HG02798 (cell line): ENCODE measurements around the gene FRY.
A peak's percentile ranks its signal among the peaks of the same experiment; 100 is the strongest.
"Not testable (repeated sequence)": the region's sequence is repeated elsewhere in the genome, so short reads cannot be mapped to it uniquely, and the experiment has no call there.

ENCODE experiments used
- ATAC-seq: cut with Tn5 transposase; IDR thresholded peaks from one replicate; pipeline ENCODE4 v1.9.1; 2021; ENCODE audit warnings: mild to moderate bottlenecking; ENCODE audit not compliant: unreplicated experiment, poor library complexity

FRY gene

GRCh38 chr13:32039056-32039455, 7.5 kb downstream of the FRY start:
- no peak for ATAC-seq

GRCh38 chr13:32039528-32039927, 8.0 kb downstream of the FRY start:
- ATAC-seq: no peak

DNA sequence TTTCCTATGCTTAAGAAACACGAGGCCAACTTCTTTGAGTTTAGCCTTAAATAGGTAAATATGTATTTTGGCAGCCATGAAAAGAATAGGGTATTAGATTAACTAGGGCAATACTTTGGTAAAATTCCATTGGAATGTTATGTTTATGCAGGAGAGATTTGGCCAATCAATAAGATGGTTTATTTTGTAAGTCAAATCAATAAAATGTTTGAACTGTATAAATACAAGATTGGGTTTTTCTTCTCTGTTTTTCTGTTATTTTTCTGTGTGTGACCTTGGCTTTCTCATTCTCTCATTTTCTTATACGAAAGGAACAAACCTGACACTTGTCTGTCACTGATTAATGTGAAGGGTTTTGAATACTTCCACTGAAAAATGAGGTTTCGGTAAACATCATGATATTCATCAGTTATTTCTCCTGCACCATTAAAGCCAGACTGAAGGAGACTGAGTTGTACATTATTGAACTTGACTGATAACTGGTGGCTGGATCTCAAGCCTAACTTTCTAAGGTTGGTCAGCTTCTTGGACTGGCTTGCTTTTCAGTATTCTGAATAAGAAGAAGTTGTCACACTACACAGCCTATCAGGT, 8.6 kb downstream of the FRY start:
- ATAC-seq: no peak

DNA sequence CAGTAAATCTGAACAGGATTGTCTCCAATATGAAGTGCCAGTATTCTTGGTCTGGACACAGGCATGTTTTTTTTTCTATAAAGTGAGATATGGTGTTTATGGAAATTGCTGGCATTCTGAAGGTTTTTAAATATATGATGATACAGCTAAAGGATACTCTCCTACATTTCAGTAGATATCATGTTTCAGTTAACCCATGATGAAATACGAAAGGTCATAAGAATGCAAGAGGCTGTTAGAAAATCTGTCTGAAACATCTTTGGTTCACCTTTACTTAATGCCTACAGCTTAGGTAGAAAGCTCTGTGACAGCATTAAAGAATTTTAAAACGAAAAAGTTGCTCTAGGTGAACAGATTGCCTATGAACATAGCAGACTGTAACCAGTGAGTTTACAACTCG, 9.1 kb downstream of the FRY start:
- ATAC-seq: no peak

- ATAC-seq: peak; percentile 76
Observed at GRCh38 chr13:32041429-32041828, 9.9 kb downstream of the FRY start.

- no peak for ATAC-seq
Observed at GRCh38 chr13:32042551-32042950, 11.0 kb downstream of the FRY start.

DNA sequence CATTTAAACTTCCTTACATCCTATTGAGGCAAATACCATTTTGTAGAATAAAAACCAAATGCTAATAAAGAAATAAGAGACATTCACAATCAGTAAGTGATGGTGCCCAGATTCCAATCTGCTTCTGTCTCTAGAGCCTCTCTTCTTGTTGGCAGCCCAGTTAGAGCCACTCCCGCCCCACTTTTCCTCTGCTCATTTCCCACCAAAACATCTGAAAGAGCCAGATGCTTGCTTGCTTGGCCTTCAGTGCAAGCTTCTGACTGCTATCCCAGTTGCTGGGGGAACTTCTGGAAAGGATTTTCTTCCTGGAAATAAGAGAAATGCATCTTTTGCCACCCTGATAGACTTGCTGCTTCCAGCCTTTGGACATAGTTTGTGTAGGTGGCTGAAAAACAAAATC, 12.9 kb downstream of the FRY start:
- no peak for ATAC-seq

DNA sequence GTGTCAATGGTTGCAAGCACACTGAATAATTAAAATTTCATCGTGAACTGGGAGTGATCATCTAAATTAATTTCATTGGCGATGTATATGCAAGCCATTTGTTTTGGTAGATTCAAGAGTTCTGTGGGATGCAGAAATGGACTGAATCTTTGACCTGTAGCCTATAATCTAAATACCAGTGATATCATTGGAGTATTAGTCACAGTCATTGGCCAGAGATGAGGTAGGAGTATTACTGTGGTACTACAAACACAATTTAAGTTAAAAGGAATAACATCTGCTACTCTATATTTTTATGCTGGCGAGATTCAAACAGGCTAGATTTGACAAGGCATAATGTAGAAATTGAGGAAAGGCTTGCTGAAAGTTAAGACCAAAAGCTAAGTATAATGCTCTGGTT, 14.0 kb downstream of the FRY start:
- ATAC-seq: no peak

DNA sequence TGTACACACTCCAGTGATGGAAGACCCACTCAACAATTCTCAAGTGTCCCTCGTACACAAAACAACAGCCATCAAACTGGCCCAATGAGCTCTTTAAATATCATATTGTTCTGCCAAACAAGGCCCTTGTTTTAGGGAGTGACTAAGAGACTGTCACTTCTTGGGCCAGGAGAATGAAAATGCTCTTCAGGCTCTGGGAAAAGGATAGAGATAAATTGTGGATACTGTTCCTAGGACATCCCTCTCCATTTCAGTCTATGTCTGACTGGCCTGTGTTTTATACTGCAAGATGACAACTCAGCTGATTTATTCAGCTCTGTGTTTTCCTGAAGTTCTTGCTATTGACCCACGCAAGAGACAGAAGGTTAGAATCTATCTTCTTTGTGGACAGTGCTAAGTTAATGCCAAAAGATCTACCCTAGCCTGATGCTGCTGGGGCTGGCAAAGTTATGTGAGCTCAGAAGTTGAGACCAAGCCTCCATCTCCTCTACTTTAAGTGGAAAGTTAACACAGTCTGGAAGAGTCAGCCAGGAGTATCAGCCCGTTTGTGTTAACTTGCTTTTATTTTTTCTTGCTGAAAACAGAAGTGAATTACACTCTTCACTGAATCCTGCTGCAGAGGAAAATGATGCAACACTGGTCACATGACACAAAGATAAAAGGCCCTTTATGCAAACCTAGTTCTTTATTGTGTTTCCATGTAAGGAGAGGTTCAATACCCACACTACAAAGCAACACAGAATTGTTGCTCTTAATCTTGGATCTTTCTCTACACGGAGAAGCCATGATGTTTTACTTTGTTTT, 14.6 kb downstream of the FRY start:
- ATAC-seq: no peak

DNA sequence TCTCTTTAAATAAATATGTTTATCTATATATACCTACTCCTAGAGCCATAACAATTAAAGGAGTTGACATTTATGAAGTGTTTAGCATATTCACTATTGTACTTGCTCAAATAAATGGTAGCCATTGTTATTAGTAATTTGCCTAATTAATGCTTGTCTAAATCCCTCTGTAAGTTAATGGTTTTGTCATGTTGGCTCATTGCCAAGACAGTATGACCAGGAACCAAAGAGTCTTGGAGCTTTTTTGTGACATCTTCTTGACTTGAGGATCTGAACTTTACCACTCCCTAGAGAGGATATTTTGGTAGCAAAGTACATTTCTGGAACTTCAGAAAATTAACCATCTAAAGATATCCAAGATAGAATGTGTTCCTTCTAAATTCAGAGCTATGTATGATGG, 15.5 kb downstream of the FRY start:
- ATAC-seq: no peak

DNA sequence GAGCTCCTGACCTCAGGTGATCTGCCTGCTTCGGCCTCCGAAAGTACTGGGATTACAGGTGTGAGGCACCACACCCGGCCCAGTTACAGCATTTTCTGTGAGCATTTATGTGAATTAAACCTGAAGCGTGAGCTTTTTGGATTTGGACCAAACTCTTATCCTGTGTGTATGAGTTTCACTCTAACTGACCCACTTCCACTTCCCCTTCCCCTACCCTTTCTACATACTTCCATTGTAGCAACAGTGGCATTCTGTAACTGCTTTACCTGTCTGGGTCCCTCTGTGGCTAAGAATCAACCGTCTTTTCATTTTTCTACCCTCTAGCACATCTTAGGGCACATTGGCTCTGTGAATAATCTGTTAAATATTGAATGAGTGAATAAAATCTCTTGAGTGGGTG, 16.2 kb downstream of the FRY start:
- no peak for ATAC-seq

DNA sequence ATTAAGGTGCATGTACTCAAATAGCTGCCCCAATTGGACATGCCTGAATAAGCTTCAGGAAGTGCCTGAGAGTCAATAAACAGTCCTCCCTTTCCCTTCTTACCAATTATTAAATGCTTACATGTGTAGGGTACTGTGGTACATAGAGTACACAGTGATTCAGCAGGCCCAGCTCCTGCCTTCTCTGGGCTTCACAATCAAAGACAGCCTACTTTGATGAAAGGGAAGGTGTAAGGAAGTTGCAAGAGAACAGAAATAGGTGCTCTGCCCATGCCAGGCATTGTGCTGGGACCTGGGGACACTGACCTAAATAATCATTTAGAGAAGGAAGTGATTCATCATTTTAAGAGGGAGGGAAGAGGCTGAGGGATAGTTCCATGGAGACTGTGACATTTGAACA, 17.2 kb downstream of the FRY start:
- ATAC-seq: no peak

GRCh38 chr13:32051156-32051555, 19.6 kb downstream of the FRY start:
- ATAC-seq: no peak

GRCh38 chr13:32056316-32056715, 24.7 kb downstream of the FRY start:
- ATAC-seq: no peak

- not testable (repeated sequence) for ATAC-seq
Observed at GRCh38 chr13:32057325-32057724, 25.8 kb downstream of the FRY start.

DNA sequence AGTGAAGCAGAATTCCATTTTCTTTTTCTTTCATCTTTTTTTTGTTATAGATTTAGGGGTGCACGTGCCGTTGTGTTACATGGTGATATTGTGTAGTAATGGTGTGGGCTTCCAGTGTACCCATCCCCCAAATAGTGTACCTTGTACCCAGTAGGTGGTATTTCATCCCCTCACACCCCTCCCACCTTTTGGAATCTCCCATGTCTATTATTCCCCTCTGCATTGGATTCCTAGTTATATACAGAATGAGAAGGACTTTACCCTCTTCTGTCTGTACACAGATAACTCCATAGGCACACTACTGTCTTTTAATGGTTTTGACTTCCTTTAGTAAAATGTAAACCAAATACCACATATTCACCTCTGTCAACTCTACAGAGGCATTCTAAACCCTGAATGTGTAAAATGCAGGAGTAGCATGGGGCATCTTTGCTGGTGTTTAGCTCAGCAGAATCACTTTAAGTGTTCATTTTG, 28.0 kb downstream of the FRY start:
- ATAC-seq: no peak

DNA sequence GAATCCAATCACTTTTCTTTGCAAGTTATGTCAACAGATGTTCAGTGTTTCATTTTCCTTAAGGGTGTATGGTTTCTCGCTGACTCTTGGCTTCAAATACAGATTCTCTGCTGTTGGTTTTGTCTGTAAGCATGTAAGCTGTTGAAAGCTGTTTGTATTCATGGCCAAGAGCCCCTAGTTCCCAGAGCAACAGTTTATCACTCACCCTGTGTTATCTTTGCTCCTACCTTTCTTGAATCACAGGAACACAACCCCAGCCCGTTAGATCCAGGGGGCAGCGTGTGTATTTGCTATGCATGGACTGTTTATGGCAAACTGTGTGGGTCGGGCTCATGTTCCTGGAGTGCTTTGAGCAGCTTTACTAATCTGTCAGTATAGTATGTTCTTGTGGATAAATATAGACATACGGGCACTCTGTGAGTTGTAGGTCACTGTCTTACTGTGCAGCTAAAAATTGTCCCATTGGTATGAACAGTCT, 28.9 kb downstream of the FRY start:
- no peak for ATAC-seq

- ATAC-seq: no peak
Observed at GRCh38 chr13:32063619-32064233, 32.2 kb downstream of the FRY start.

- no peak for ATAC-seq
Observed at GRCh38 chr13:32067149-32067961, 35.8 kb downstream of the FRY start.

DNA sequence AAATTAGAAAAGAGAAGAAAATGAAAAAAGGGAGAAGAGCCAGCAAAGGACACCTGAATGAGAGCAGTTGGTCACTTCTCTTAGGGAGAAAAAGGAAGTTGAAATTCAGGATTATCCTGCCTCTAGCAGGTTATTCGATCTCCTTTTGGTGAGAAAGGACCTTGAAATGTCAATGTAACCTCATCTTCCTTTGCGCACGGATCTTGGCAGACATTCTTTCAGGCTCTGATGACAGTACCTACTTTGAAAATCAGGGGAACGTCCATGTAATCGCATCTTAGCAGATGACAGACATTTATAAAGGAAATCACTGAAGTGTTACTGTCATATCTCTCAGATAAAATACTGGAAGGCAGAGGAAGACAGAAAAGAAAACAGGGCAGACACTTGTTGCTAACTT, 36.7 kb downstream of the FRY start:
- ATAC-seq: no peak
